Measurements from ENCODE around the gene BCAP29. TPM values are rescaled to one million over a fixed set of nuclear protein-coding genes. Genes with fewer than 3 reads are reported as not detected.

The BCAP29 gene
- total and polyA plus RNA-seq, 2 of the 8 experiments (the other 6 are each of a cell fraction or from before 2014, with no cell fraction given), result 6.8 to 18.1 TPM

DNA sequence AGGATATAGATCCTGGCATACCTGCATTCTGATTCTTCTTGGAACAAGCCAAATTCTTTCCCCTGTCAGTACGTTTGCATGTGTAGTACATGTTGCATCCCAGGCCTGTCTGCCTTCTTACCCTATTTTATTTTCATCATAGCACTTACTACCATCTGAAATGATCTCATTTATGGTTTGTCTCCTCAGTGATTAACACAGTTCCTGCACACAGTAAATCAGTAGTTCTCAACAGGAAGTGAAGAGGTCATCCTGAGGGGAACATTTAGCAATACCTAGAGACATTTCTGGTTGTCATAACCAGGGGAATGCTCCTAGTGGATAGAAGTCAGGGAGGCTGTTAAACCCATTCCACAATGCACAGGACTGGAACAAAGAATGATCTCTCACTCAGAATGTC is 42.4 kb downstream of the BCAP29 start:
- Histone ChIP-seq H3K4me3 (ENCODE audit: extremely low read depth in 1 of 4, insufficient read depth in 2 of 4, low read depth in 3 of 4, low read length in 4 of 4) (no peak overlapping the region), H3K23ac (ENCODE audit: insufficient read length) (no peak overlapping the region), H3K4me2 (ENCODE audit: insufficient read depth in 1 of 2, low read depth in 2 of 2, low read length in 2 of 2) (no peak overlapping the region), H3K9ac (replicated peaks in 1 of 4; ENCODE audit: extremely low read depth in 1 of 4, low read depth in 3 of 4, low read length in 3 of 4) (no peak overlapping the region), H2AK5ac (ENCODE audit: low read depth, low read length) (no peak overlapping the region), H2BK20ac (ENCODE audit: low read length) (no peak overlapping the region), H3K4me1 (replicated peaks in 1 of 4; ENCODE audit: control insufficient read depth in 3 of 4, insufficient read depth in 4 of 4, low read length in 3 of 4) (no peaks in the 10 kb centered on the region), H4K8ac (ENCODE audit: extremely low read depth, insufficient read depth, low read length) (no peak overlapping the region), H4K91ac (replicated peaks; ENCODE audit: insufficient read length, low read length) (no peak overlapping the region), H3K56ac (replicated peaks; ENCODE audit: insufficient read length, low read depth, low read length) (no peak overlapping the region), H3K79me2 (ENCODE audit: control insufficient read depth in 1 of 2, insufficient read depth in 2 of 2, low read length in 2 of 2) (no peaks in the 10 kb centered on the region), H4K20me1 (replicated peaks in 1 of 2; ENCODE audit: control insufficient read depth in 1 of 2, insufficient read depth in 2 of 2, low read length in 2 of 2) (no peaks in the 10 kb centered on the region), H4K5ac (ENCODE audit: insufficient read length, low read depth, low read length) (no peak overlapping the region), H3K27ac (ENCODE audit: low read depth, low read length) (no peak overlapping the region), H3K36me3 (ENCODE audit: control insufficient read depth in 2 of 4, insufficient read depth in 4 of 4, low read length in 3 of 4) (no peaks in the 10 kb centered on the region), H3K79me1 (ENCODE audit: low read depth, low read length) (no peaks in the 10 kb centered on the region), H2BK12ac (ENCODE audit: low read depth, low read length) (no peak overlapping the region), H3K14ac (ENCODE audit: insufficient read length) (no peak overlapping the region), H2BK15ac (ENCODE audit: low read length) (no peak overlapping the region), H2BK120ac (replicated peaks; ENCODE audit: low read depth, low read length) (no peak overlapping the region), H3K9me3 (ENCODE audit: insufficient read depth in 2 of 2, low read depth in 1 of 2, low read length in 1 of 2) (no peaks in the 10 kb centered on the region), H3K18ac (ENCODE audit: extremely low read depth, low read length) (no peak overlapping the region), H3K27me3 (replicated peaks in 1 of 4; ENCODE audit: control insufficient read depth in 3 of 4, extremely low read depth in 1 of 4, insufficient read depth in 3 of 4, low read length in 3 of 4) (no peaks in the 10 kb centered on the region), H2BK5ac (ENCODE audit: low read depth, low read length) (no peak overlapping the region), H3K23me2 (ENCODE audit: low read depth, low read length) (no peaks in the 10 kb centered on the region), H3K4ac (replicated peaks; ENCODE audit: insufficient read length, low read depth, low read length) (no peak overlapping the region), H2AFZ (ENCODE audit: low read length) (no peak overlapping the region)
- 82% methylated on average over 1 of the region's 1 CpG; no CpG with 5 or more reads in 1 of the 2 experiments for WGBS, 2 experiments (ENCODE audit: extremely low coverage in 1 of 2, insufficient coverage in 1 of 2, insufficient read length in 1 of 2, insufficient replicate concordance in 2 of 2, low coverage in 1 of 2, low lambda C conversion rate in 2 of 2, missing lambda C conversion rate in 1 of 2)
- FAIRE-seq (no peak), DNase-seq (ENCODE audit: low read depth in 1 of 2, low spot score in 2 of 2) (no peak)
- POLR2A ChIA-PET (ENCODE audit: partially characterized antibody), result no interaction called here
- TF ChIP-seq TEAD4 (IDR thresholded peaks at IDR 0.05; ENCODE audit: low read depth, low read length) (no peak), SIRT6 (IDR thresholded peaks at IDR 0.05; ENCODE audit: low read length) (no peak), CEBPB (IDR thresholded peaks at IDR 0.05; ENCODE audit: low read depth, low read length) (no peak), E2F6 (IDR thresholded peaks at IDR 0.05) (no peak), BRCA1 (IDR thresholded peaks at IDR 0.05; ENCODE audit: low read depth, low read length) (no peak), TBP (IDR thresholded peaks at IDR 0.05; ENCODE audit: low read depth, low read length) (no peak), SIX5 (IDR thresholded peaks at IDR 0.05; ENCODE audit: low read depth, low read length) (no peak), KDM1A (IDR thresholded peaks at IDR 0.05; ENCODE audit: borderline replicate concordance, low read length) (no peak), GABPA (IDR thresholded peaks at IDR 0.05; ENCODE audit: borderline replicate concordance, insufficient read depth, low read length) (no peak)
- TF ChIP-seq, protein P1, sequence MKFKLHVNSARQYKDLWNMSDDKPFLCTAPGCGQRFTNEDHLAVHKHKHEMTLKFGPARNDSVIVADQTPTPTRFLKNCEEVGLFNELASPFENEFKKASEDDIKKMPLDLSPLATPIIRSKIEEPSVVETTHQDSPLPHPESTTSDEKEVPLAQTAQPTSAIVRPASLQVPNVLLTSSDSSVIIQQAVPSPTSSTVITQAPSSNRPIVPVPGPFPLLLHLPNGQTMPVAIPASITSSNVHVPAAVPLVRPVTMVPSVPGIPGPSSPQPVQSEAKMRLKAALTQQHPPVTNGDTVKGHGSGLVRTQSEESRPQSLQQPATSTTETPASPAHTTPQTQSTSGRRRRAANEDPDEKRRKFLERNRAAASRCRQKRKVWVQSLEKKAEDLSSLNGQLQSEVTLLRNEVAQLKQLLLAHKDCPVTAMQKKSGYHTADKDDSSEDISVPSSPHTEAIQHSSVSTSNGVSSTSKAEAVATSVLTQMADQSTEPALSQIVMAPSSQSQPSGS (IDR thresholded peaks at IDR 0.05; ENCODE audit: low read length), result no peak
- TF ChIP-seq, protein P2, sequence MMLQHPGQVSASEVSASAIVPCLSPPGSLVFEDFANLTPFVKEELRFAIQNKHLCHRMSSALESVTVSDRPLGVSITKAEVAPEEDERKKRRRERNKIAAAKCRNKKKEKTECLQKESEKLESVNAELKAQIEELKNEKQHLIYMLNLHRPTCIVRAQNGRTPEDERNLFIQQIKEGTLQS (IDR thresholded peaks at IDR 0.05; ENCODE audit: insufficient read depth, low read depth, low read length), result no peak
- CTCF ChIA-PET (ENCODE audit: partially characterized antibody), result interaction anchor here (1.3 kb wide), 1 partner anchor 10 kb away, joined by 4 read pairs; no protein-coding TSS in a partner anchor

Measured in H1 (cell line).